ENCODE results near the gene LCE1F.

The LCE1F gene

GRCh38 chr1:152777510-152778137, 2.7 kb downstream of the LCE1F start:
- no peak for DNase-seq

- DNase-seq = no peak
These were observed 8.2 kb downstream of the LCE1F start for GRCh38 chr1:152783095-152783494.

GRCh38 chr1:152786077-152786476, 11.1 kb downstream of the LCE1F start, which contains the start of gene LCE1E:
LCE1E (plus strand) TSS chr1:152786257; CDS start chr1:152787300, 1,043 bp downstream.
- no peak for DNase-seq

GRCh38 chr1:152795686-152796085, 20.7 kb downstream of the LCE1F start:
- no peak for DNase-seq

GRCh38 chr1:152796421-152796820, 21.5 kb downstream of the LCE1F start, which contains the start of gene LCE1D:
LCE1D (plus strand) TSS chr1:152796721; CDS start chr1:152797795, 1,074 bp downstream.
- no peak for DNase-seq

- no peak for DNase-seq
These were observed 26.4 kb downstream of the LCE1F start for GRCh38 chr1:152801333-152801732.

GRCh38 chr1:152806576-152806975, 31.6 kb downstream of the LCE1F start, which contains the start of gene LCE1C:
LCE1C (minus strand) TSS chr1:152806651; CDS start chr1:152805478, 1,173 bp downstream.
- DNase-seq = no peak

GRCh38 chr1:152811050-152811449, 36.1 kb downstream of the LCE1F start:
- no peak for DNase-seq

GRCh38 chr1:152811671-152812070, 36.7 kb downstream of the LCE1F start, which contains the start of gene LCE1B:
LCE1B (plus strand) TSS chr1:152811971; CDS start chr1:152812447, 476 bp downstream.
- DNase-seq = no peak

- no peak for DNase-seq
These were observed 42.4 kb downstream of the LCE1F start for GRCh38 chr1:152817309-152817708.

- DNase-seq = no peak
These were observed 48.4 kb downstream of the LCE1F start for GRCh38 chr1:152823294-152823693.

- DNase-seq = no peak
These were observed 50.0 kb downstream of the LCE1F start for GRCh38 chr1:152824964-152825363.

All from activated naive CD4-positive, alpha-beta T cell treated with anti-CD3 and anti-CD28 coated beads, Interleukin-2, amount 50 U/mL, for 16 hours (primary cell).